Endothelial cell of umbilical vein (primary cell): Measurements from ENCODE around the gene FEN1. TPM values are rescaled to one million over a fixed set of nuclear protein-coding genes. Genes with fewer than 3 reads are reported as not detected.

ENCODE experiments used
- BruUV-seq: library from RNA; stranded (reverse); fragments of 400-500 nt; replicated peaks from 2 replicates; lab custom pipeline; 2021; lab: Mats Ljungman, UMichigan
- CTCF ChIA-PET: fragments of 300-600, 350-600 bp; sonication (Branson Sonifier 250); formaldehyde crosslinking; loops from one replicate; lab custom pipeline; 2021; ENCODE audit warnings: antibody characterized with exemption, inconsistent platforms; lab: Charles Lee
- POLR2A ChIA-PET: fragments of 300-600, 350-600 bp; sonication (Branson Sonifier 250); formaldehyde crosslinking; loops from one replicate; lab custom pipeline; 2021; ENCODE audit warnings: antibody characterized with exemption, inconsistent platforms; lab: Charles Lee
- DNase-seq: peaks from one replicate; pipeline ENCODE4 v3.0.0-alpha.2; 2011; ENCODE audit warnings: low read depth, low spot score
- FAIRE-seq: peaks from 2 replicates; lab custom pipeline; 2011; peaks lifted over from hg19 to GRCh38; lab: Jason Lieb, UNC
- H2AFZ ChIP-seq: 2 replicates; pipeline ENCODE4 v1.6.0; 2012; ENCODE audit warnings: low read depth, low read length, control low read depth, inconsistent platforms
- H3K27ac ChIP-seq: 2 replicates; pipeline ENCODE4 v1.5.1; 2011; ENCODE audit warnings: low read depth, mild to moderate bottlenecking, control low read depth, low read length, moderate library complexity; ENCODE audit not compliant: insufficient read depth
- H3K27me3 ChIP-seq, 2 experiments: 2 replicates each; pipeline versions ENCODE4 v1.6.0 to v1.6.1; 2011; ENCODE audit warnings: low read length in 2 of 2, mixed read lengths in 1 of 2; ENCODE audit not compliant: control insufficient read depth in 2 of 2, insufficient read depth in 2 of 2
- H3K36me3 ChIP-seq, 2 experiments: 2 replicates in 1 of 2; 3 replicates in 1 of 2; pipeline ENCODE4 v1.5.1; 2011; ENCODE audit warnings: low read length in 2 of 2, mild to moderate bottlenecking in 1 of 2, moderate library complexity in 1 of 2; ENCODE audit not compliant: control insufficient read depth in 2 of 2, insufficient read depth in 2 of 2; ENCODE audit errors: extremely low read depth in 1 of 2
- H3K4me1 ChIP-seq: 3 replicates; pipeline ENCODE4 v1.5.1; 2011; ENCODE audit warnings: mild to moderate bottlenecking, low read length; ENCODE audit not compliant: control insufficient read depth, insufficient read depth; ENCODE audit errors: extremely low read depth
- H3K4me2 ChIP-seq: 2 replicates; pipeline ENCODE4 v1.6.1; 2011; ENCODE audit warnings: low read length, control low read depth, mixed read lengths; ENCODE audit not compliant: insufficient read depth
- H3K4me3 ChIP-seq, 3 experiments: fragments of 200-600 bp in 1 of 3; sonication (generic), shearing (Covaris generic) in 1 of 3; replicated peaks in 1 of 3; 2 replicates each; pipeline ENCODE4 v1.5.1; 2011 to 2016; ENCODE audit warnings: control low read depth in 3 of 3, low read length in 3 of 3, mild to moderate bottlenecking in 2 of 3, inconsistent platforms in 1 of 3, low read depth in 1 of 3, moderate library complexity in 1 of 3; ENCODE audit not compliant: insufficient read depth in 1 of 3
- H3K79me2 ChIP-seq: 2 replicates; pipeline ENCODE4 v1.6.0; 2012; ENCODE audit warnings: low read length, inconsistent platforms; ENCODE audit not compliant: control insufficient read depth, insufficient read depth
- H3K9ac ChIP-seq: replicated peaks from 2 replicates; pipeline ENCODE3; 2011; ENCODE audit warnings: low read length, control low read depth; ENCODE audit not compliant: insufficient read depth; ENCODE audit errors: extremely low read depth
- H3K9me1 ChIP-seq: replicated peaks from 3 replicates; pipeline ENCODE4 v1.6.0; 2011; ENCODE audit warnings: mild to moderate bottlenecking, low read length; ENCODE audit not compliant: control insufficient read depth, insufficient read depth; ENCODE audit errors: extremely low read depth
- H3K9me3 ChIP-seq: replicated peaks from 2 replicates; pipeline ENCODE4 v1.5.1; 2012; ENCODE audit warnings: low read length, inconsistent platforms; ENCODE audit not compliant: control insufficient read depth, insufficient read depth
- H4K20me1 ChIP-seq: replicated peaks from 2 replicates; pipeline ENCODE3; 2011; ENCODE audit warnings: mild to moderate bottlenecking, low read length; ENCODE audit not compliant: control insufficient read depth, insufficient read depth; ENCODE audit errors: extremely low read depth
- CTCF ChIP-seq, 2 donors: IDR thresholded peaks; 1 replicate in 1 of 2; 2 replicates in 1 of 2; pipeline ENCODE4 v1.5.1; 2011; ENCODE audit warnings: low read length in 2 of 2, mild to moderate bottlenecking in 2 of 2, moderate library complexity in 2 of 2, control low read depth in 1 of 2, inconsistent platforms in 1 of 2, low read depth in 1 of 2; ENCODE audit not compliant: insufficient read depth in 1 of 2; ENCODE audit errors: extremely low read depth in 1 of 2
- JUN ChIP-seq: IDR thresholded peaks from 2 replicates; pipeline ENCODE4 v1.6.1; 2011; ENCODE audit warnings: borderline replicate concordance, low read depth; ENCODE audit not compliant: insufficient read length, insufficient read depth
- MAX ChIP-seq: IDR thresholded peaks from 2 replicates; pipeline ENCODE4 v1.6.1; 2011; ENCODE audit not compliant: insufficient read depth, insufficient read length
- POLR2A ChIP-seq: IDR thresholded peaks from 2 replicates; pipeline ENCODE4 v1.6.1; 2012; ENCODE audit warnings: low read depth, mild to moderate bottlenecking, control low read depth, low read length
- POLR2AphosphoS5 ChIP-seq: IDR thresholded peaks from 2 replicates; pipeline ENCODE4 v1.6.1; 2012; ENCODE audit warnings: low read depth, mild to moderate bottlenecking, control low read depth, low read length, moderate library complexity; ENCODE audit not compliant: insufficient read depth
- dilution Hi-C: fragments of 300-500 bp; cut with MboI; formaldehyde crosslinking; loops from one replicate; pipeline ENCODE4 v1.15.0; 2019; ENCODE audit warnings: low sequenced_read_pairs; ENCODE audit not compliant: extremely low pct_ligation_motif_present
- intact Hi-C: fragments of 100-400 bp; cut with micrococcal nuclease; formaldehyde crosslinking; loops from one replicate; pipeline ENCODE4 v1.10.0; 2022
- polyA plus RNA-seq, 4 experiments: library from polyadenylated mRNA; depleted of rRNA in 3 of 4; stranded (reverse) in 3 of 4; unstranded in 1 of 4; fragments of >200 nt; gene quantifications; 2 replicates each; pipeline versions ENCODE4 v1.2.1 to v1.2.3, GENCODE V29; 2011 to 2012; ENCODE audit warnings: missing spikeins in 1 of 4
- total RNA-seq: library from RNA; stranded (reverse); gene quantifications from 2 replicates; pipeline ENCODE4 v1.2.3, GENCODE V29; 2021

Gene FEN1
- total and polyA plus RNA-seq, 2 donors (not counting 3 experiments of a cell fraction or from before 2014, with no cell fraction given), result 29.3 to 60.5 TPM

- TF ChIP-seq JUN (no peak), CTCF (IDR thresholded peaks at IDR 0.05; ENCODE audit: extremely low read depth in 1 of 2, insufficient read depth in 1 of 2, low read depth in 1 of 2, low read length in 2 of 2) (peak; percentile 51 to 55)
- Histone ChIP-seq H3K27ac (no peak overlapping the region), H2AFZ (no peak overlapping the region), H3K36me3 (peaks cover 4 to 48% of the 10 kb centered on the region in 2 experiments), H3K4me1 (peaks cover 6% of the 10 kb centered on the region), H3K9ac (no peak overlapping the region), H3K79me2 (peaks cover 12% of the 10 kb centered on the region), H3K9me1 (no peaks in the 10 kb centered on the region), H3K4me2 (no peak overlapping the region), H3K4me3 (no peak overlapping the region), H4K20me1 (no peaks in the 10 kb centered on the region), H3K27me3 (no peaks in the 10 kb centered on the region), H3K9me3 (no peaks in the 10 kb centered on the region)
- BruUV-seq, result no TSS peak
- FAIRE-seq (no peak), DNase-seq (peak; percentile 43)
- ChIA-PET POLR2A (no interaction called here), CTCF (interaction anchor here (0.6 to 2.7 kb wide), 13 partner anchors 9 to 294 kb away, joined by 3 to 38 read pairs (median 5); partner anchors contain the start of genes FADS2 and MYRF)
- intact Hi-C loops, result loop anchor here (2.0 kb wide), 1 partner anchor 41 kb away; no protein-coding TSS in a partner anchor
- dilution Hi-C loops, result no loop called here
Observed at GRCh38 chr11:61787928-61788491, 4.7 kb upstream of the FEN1 start.

- Histone ChIP-seq H2AFZ (peak overlapping the region; percentile 76), H3K36me3 (peaks cover 4 to 34% of the 10 kb centered on the region in 2 experiments), H3K4me2 (peak overlapping the region; percentile 92), H3K4me1 (peaks cover 15% of the 10 kb centered on the region), H3K4me3 (peak overlapping the region; percentile 70 to 91 (median 83)), H3K9ac (peak overlapping the region; percentile 100), H3K27ac (peak overlapping the region; percentile 99), H4K20me1 (no peaks in the 10 kb centered on the region), H3K9me3 (no peaks in the 10 kb centered on the region), H3K9me1 (no peaks in the 10 kb centered on the region), H3K27me3 (no peaks in the 10 kb centered on the region), H3K79me2 (peaks cover 47% of the 10 kb centered on the region)
- FAIRE-seq, result peak; percentile 96
- intact Hi-C loops (loop anchor here (1.0 to 5.0 kb wide), 5 partner anchors 24 to 330 kb away; partner anchors contain the start of genes FADS3 and INCENP), dilution Hi-C loops (no loop called here)
- TSS peak; percentile 79 for BruUV-seq
- TF ChIP-seq JUN (no peak), POLR2AphosphoS5 (peak; percentile 71), POLR2A (peak; percentile 88), CTCF (IDR thresholded peaks at IDR 0.05; ENCODE audit: extremely low read depth in 1 of 2, insufficient read depth in 1 of 2, low read depth in 1 of 2, low read length in 2 of 2) (no peak), MAX (no peak)
- DNase-seq, result peak; percentile 95
- ChIA-PET CTCF (interaction anchor here (1.7 to 2.6 kb wide), 6 partner anchors 12 to 316 kb away, joined by 3 to 16 read pairs (median 10); no protein-coding TSS in a partner anchor), POLR2A (interaction anchor here (1.9 kb wide), 1 partner anchor 23 kb away, joined by 13 read pairs; no protein-coding TSS in a partner anchor)
Observed at GRCh38 chr11:61791737-61792309, 888 bp upstream of the FEN1 start.
